Thyroid gland (tissue), 4 donors: Measurements from ENCODE around the gene LAD1.

Source experiments
- CTCF ChIP-seq, 6 experiments: fragments of 200-600 bp in 3 of 6; fragments of 450-650 bp in 3 of 6; sonication (generic) in 3 of 6; IDR thresholded peaks; one replicate each; pipeline ENCODE4 v1.5.1; 2016 to 2019; ENCODE audit warnings: antibody characterized with exemption in 6 of 6, mild to moderate bottlenecking in 2 of 6, inconsistent platforms in 1 of 6, moderate library complexity in 1 of 6
- POLR2A ChIP-seq, 2 donors: fragments of 450-650 bp; IDR thresholded peaks; one replicate each; pipeline ENCODE4 v1.6.1; 2017; ENCODE audit warnings: antibody characterized with exemption in 2 of 2, mild to moderate bottlenecking in 2 of 2, moderate library complexity in 1 of 2

- TF ChIP-seq CTCF (IDR thresholded peaks at IDR 0.05) (no peak), POLR2A (IDR thresholded peaks at IDR 0.05) (no peak)
Observed at GRCh38 chr1:201395936-201396335, 3.2 kb downstream of the LAD1 start.
